Panc1 (cell line): Measurements from ENCODE around the gene EDC3. TPM values are rescaled to one million over a fixed set of nuclear protein-coding genes. Genes with fewer than 3 reads are reported as not detected.

Experiments used
- ATAC-seq: fragments of 200-7000 bp; cut with Tn5 transposase; 2 replicates; pipeline ENCODE4 v1.9.1; 2020; ENCODE audit warnings: mild to moderate bottlenecking, moderate library complexity
- BruUV-seq: library from RNA; stranded (reverse); fragments of 400-500 nt; replicated peaks from 2 replicates; lab custom pipeline; 2021; lab: Mats Ljungman, UMichigan
- CTCF ChIA-PET: fragments of 300-600 bp; sonication (Branson Sonifier 250); formaldehyde crosslinking; loops from one replicate; lab custom pipeline; 2022; ENCODE audit warnings: antibody characterized with exemption; lab: Charles Lee
- POLR2A ChIA-PET: fragments of 300-600 bp; sonication (Branson Sonifier 250); formaldehyde crosslinking; loops from one replicate; lab custom pipeline; 2022; ENCODE audit warnings: antibody characterized with exemption; lab: Charles Lee
- DNase-seq: peaks from one replicate; pipeline ENCODE4 v3.0.0-alpha.2; 2010; ENCODE audit warnings: low read depth, low spot score
- H3K27ac ChIP-seq: 2 replicates; pipeline ENCODE4 v1.5.1; 2011; ENCODE audit warnings: mild to moderate bottlenecking, low read length, inconsistent platforms
- H3K27me3 ChIP-seq: fragments of 200-500 bp; sonication (Bioruptor generic); 2 replicates; pipeline ENCODE4 v1.6.0; 2014; ENCODE audit warnings: low read length, inconsistent platforms; ENCODE audit not compliant: control insufficient read depth, insufficient read depth
- H3K36me3 ChIP-seq: fragments of 200-500 bp; sonication (Bioruptor generic); 2 replicates; pipeline ENCODE4 v1.5.1; 2014; ENCODE audit warnings: inconsistent platforms, mild to moderate bottlenecking, low read length, moderate library complexity; ENCODE audit not compliant: control insufficient read depth, insufficient read depth
- H3K4me1 ChIP-seq: 2 replicates; pipeline ENCODE4 v1.5.1; 2011; ENCODE audit warnings: inconsistent platforms, mild to moderate bottlenecking, low read length, moderate library complexity; ENCODE audit not compliant: control insufficient read depth, insufficient read depth
- H3K4me3 ChIP-seq, 2 experiments: 2 replicates each; pipeline ENCODE4 v1.5.1; 2011 to 2012; ENCODE audit warnings: low read depth in 2 of 2, low read length in 2 of 2, mild to moderate bottlenecking in 2 of 2, inconsistent platforms in 1 of 2, moderate library complexity in 1 of 2
- H3K9me3 ChIP-seq: fragments of 200-500 bp; sonication (Bioruptor generic); 2 replicates; pipeline ENCODE4 v1.5.1; 2014; ENCODE audit warnings: low read depth, mild to moderate bottlenecking, inconsistent platforms, low read length, moderate library complexity; ENCODE audit not compliant: control insufficient read depth, insufficient read depth
- CTCF ChIP-seq: fragments of 450-650 bp; IDR thresholded peaks from 2 replicates; pipeline ENCODE4 v1.5.1; 2017; ENCODE audit warnings: mild to moderate bottlenecking
- POLR2AphosphoS5 ChIP-seq: IDR thresholded peaks from 2 replicates; pipeline ENCODE4 v1.6.1; 2012; ENCODE audit warnings: mild to moderate bottlenecking, low read depth, low read length, moderate library complexity
- REST ChIP-seq, 2 experiments: IDR thresholded peaks; 2 replicates each; pipeline ENCODE4 v1.6.1; 2011 to 2012; ENCODE audit warnings: low read depth in 2 of 2, control low read depth in 1 of 2, low read length in 1 of 2, mild to moderate bottlenecking in 1 of 2, moderate library complexity in 1 of 2; ENCODE audit not compliant: insufficient read depth in 1 of 2
- SIN3A ChIP-seq: IDR thresholded peaks from 2 replicates; pipeline ENCODE4 v1.6.1; 2012; ENCODE audit warnings: low read depth, mild to moderate bottlenecking, low read length, moderate library complexity, borderline replicate concordance; ENCODE audit not compliant: insufficient read depth
- TCF7L2 ChIP-seq: IDR thresholded peaks from 2 replicates; pipeline ENCODE4 v1.6.1; 2011; ENCODE audit warnings: mild to moderate bottlenecking, low read depth, low read length, inconsistent platforms
- in situ Hi-C: cut with HindIII; loops from 2 replicates; pipeline ENCODE4 v1.10.0; 2016; ENCODE audit warnings: low sequenced_read_pairs, low pct_unique_long_range_greater_than_20kb
- intact Hi-C: fragments of 100-400 bp; cut with micrococcal nuclease; formaldehyde crosslinking; loops from one replicate; pipeline ENCODE4 v1.10.0; 2022; ENCODE audit not compliant: unreplicated experiment
- total RNA-seq: library from RNA; stranded (reverse); gene quantifications from one replicate; pipeline ENCODE4 v1.2.1, GENCODE V29; 2021; ENCODE audit not compliant: unreplicated experiment

Gene EDC3
- total RNA-seq, 1 experiment from 2014 or later, result 45.5 TPM

- no peak overlapping the region for H3K27ac ChIP-seq
- H3K4me1 ChIP-seq, result no peaks in the 10 kb centered on the region
- H3K36me3 ChIP-seq, result no peaks in the 10 kb centered on the region
- in situ Hi-C loops (no loop called here), intact Hi-C loops (no loop called here)
- H3K4me3 ChIP-seq, result no peak overlapping the region
- H3K27me3 ChIP-seq, result peaks cover 2% of the 10 kb centered on the region; the same call in 1 of the 2 replicates
- no peak for TF ChIP-seq SIN3A
- no peak for TF ChIP-seq TCF7L2
- no peak for TF ChIP-seq POLR2AphosphoS5
- TF ChIP-seq CTCF, result no peak
- TF ChIP-seq REST (IDR thresholded peaks at IDR 0.05; ENCODE audit: insufficient read depth in 1 of 2, low read depth in 2 of 2, low read length in 1 of 2), result no peak
- H3K9me3 ChIP-seq, result no peaks in the 10 kb centered on the region
- ChIA-PET POLR2A (interaction anchor here (0.6 kb wide), 2 partner anchors 71 to 170 kb away, joined by 5 to 6 read pairs; no protein-coding TSS in a partner anchor), CTCF (no interaction called here)
- ATAC-seq (no peak), DNase-seq (no peak)
- no TSS peak for BruUV-seq
Observed at GRCh38 chr15:74723187-74723586, 27.4 kb upstream of the EDC3 start.

- no peaks in the 10 kb centered on the region for H3K4me1 ChIP-seq
- intact Hi-C loops (no loop called here), in situ Hi-C loops (no loop called here)
- no TSS peak for BruUV-seq
- no peaks in the 10 kb centered on the region for H3K9me3 ChIP-seq
- no peaks in the 10 kb centered on the region for H3K36me3 ChIP-seq
- POLR2A ChIA-PET, result no interaction called here
- TF ChIP-seq TCF7L2, result no peak
- no peak for TF ChIP-seq REST (IDR thresholded peaks at IDR 0.05; ENCODE audit: insufficient read depth in 1 of 2, low read depth in 2 of 2, low read length in 1 of 2)
- TF ChIP-seq SIN3A, result no peak
- no peak for TF ChIP-seq POLR2AphosphoS5
- no peak for TF ChIP-seq CTCF
- no peak for ATAC-seq
- H3K27ac ChIP-seq, result no peak overlapping the region
- CTCF ChIA-PET, result no interaction called here
- no peak overlapping the region for H3K4me3 ChIP-seq
- no peak for DNase-seq
- peaks cover 2% of the 10 kb centered on the region; the same call in 1 of the 2 replicates for H3K27me3 ChIP-seq
Observed at GRCh38 chr15:74722591-74722990, 26.8 kb upstream of the EDC3 start.
